HG02623 (cell line): ENCODE measurements around the gene UBTD1.
"Not testable (repeated sequence)": the region's sequence is repeated elsewhere in the genome, so short reads cannot be mapped to it uniquely, and the experiment has no call there.

Experiments
- ATAC-seq: cut with Tn5 transposase; IDR thresholded peaks from one replicate; pipeline ENCODE4 v1.9.1; 2021; ENCODE audit warnings: moderate library complexity; ENCODE audit not compliant: unreplicated experiment

UBTD1 gene

GRCh38 chr10:97514344-97514743, 15.6 kb downstream of the UBTD1 start:
- ATAC-seq = no peak

GRCh38 chr10:97515271-97515978, 16.7 kb downstream of the UBTD1 start:
- no peak for ATAC-seq

- no peak for ATAC-seq
These were observed 18.5 kb downstream of the UBTD1 start for GRCh38 chr10:97517096-97517750.

DNA sequence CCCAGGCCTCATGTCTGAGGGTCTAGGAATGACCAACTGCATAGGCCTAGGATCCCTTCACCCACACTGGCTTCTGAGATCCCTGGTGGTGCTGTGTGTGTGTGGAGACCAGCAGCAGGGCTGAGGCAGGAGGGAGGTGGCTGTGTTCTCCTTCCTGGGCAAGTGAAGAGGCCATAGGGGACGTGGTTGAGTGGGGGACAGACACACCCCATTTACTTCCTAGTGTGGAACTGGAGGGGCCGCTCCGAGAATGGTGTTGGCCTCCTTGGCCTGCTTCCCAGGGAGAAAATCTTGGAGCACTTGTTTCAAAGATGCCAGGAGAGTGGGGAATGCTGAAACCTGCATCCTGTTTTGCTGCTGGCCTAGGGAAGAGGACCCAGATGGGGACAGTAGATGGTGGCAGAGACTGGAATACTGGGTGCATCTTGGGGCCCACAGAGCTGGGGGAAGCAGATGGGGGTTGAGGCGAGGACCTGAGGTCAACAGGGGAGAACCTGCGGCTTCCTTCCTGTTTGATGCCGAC, 19.1 kb downstream of the UBTD1 start:
- ATAC-seq = no peak

DNA sequence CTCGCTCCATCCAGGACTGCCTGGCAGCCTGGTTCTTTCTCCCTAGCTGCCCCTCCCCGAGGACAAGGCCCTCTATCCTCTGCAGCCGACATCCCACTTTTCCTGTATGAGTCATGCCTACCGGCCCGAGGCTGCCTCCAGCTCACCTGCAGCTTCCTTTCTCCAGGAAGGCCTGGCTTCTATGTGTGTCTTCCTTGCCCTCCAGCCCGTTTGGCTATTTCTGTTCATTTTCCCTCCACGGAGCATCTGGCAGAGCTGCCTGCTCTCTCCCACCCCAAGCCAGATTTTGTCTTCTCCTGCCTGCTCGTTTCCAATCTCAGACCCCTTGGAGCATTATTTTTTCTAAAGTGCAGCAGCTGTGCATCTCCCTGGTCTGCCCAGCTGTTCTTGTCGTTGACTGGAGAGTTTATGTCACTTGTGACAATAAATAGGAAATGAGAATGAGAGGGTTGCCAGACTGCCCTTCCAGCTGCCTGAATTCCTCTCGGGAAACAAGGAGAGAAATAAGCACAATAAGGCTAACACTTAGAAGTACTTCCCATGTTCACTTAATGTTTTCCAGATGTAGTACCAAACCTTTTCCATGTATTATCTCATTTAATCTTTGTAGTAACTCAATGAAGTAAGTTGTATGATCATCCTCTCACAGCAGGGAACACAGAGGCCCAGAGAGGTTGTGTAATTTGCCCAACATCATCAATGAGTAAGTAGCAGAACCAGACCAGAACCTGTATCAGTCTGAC, 19.7 kb downstream of the UBTD1 start:
- ATAC-seq = no peak

GRCh38 chr10:97519342-97519741, 20.6 kb downstream of the UBTD1 start:
- no peak for ATAC-seq

DNA sequence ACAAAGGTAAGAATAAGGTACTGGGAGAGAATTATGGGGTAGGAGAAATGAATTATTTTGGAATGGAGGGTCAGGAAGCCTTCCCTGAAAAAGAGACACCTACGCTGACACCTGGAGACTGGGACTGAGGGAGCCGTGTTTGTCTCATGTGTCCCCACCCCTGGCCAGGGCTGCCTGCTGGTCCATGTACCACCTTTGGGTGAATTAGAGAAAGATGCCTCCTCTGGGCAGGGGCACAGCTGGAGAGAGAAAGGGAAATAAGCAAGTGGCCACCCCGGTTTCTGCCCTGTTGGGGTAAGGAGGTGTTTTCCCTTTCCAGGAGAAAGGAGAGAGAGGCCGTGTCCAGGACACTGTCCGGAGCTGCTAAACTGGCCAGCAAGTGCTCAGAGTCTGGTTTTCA, 21.8 kb downstream of the UBTD1 start:
- ATAC-seq = no peak

DNA sequence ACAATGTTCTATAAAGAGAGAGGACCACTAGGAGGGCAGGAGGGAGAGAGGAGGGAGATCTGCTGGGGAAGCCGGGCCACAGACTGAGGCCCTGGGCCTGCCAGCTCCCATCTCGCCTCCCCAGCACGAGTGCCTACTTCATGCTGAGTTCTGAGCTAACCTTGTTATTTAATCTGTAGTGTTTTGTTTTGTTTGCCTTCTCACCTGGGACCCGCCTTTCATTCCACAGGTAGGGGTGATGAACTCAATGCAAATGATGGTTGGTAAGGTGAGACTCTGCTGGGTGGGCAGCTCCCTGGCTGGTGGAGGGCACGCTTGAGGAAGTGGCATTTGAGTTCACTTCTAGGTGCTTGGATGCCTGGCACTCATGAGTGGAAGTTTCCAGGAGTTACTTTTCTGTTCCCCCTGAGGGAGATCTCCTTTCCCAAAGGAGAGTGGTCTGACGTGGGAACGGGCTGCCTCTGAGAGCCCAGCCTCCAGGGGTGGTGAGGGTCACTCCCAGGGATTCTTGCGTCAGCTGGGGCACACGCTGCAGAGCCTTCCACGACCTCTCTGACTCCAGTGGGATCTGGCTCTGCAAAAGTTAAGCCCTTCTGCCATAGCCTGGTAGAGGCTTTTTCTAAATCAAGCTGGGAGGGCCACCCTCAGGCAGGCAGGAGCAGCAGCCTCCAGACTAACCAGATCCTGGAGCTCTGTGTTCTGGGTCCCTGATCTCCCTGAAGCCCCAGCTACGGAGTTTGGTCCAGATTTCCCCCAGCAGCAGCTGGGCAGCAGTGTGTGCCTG, 22.4 kb downstream of the UBTD1 start:
- no peak for ATAC-seq

GRCh38 chr10:97522071-97522470, 23.3 kb downstream of the UBTD1 start:
- no peak for ATAC-seq

DNA sequence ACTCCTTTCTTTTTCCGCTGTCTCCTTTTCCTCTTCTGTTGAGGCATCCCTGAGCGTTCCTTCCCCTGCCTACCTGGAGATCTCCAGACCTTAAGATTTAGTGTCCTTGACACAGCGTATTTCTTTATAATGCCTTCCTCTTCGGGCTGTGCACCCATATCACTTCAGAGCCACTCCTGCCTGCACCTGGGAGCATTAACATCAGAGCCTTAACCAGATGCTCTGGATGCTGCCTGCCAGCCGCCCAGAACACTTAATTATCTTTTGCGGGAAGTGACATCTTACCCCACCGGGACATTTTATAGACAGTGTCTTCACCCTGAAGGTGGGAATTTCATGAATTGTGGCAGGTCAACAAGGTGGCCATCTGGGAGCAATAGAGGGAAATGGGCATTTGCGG, 24.2 kb downstream of the UBTD1 start:
- ATAC-seq = no peak

GRCh38 chr10:97525086-97525485, 26.4 kb downstream of the UBTD1 start:
- no peak for ATAC-seq

GRCh38 chr10:97525683-97526110, 27.0 kb downstream of the UBTD1 start:
- ATAC-seq = no peak

DNA sequence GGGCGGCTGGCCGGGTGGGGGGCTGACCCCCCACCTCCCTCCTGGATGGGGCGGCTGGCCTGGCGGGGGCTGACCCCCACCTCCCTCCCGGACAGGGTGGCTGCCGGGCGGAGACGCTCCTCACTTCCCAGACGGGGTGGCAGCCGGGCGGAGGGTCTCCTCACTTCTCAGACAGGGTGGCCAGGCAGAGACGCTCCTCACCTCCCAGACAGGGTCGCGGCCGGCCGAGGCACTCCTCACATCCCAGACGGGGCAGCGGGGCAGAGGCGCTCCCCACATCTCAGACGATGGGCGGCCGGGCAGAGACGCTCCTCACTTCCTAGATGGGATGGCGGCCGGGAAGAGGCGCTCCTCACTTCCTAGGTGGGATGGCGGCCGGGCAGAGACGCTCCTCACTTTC, 30.2 kb downstream of the UBTD1 start:
- not testable (repeated sequence) for ATAC-seq

DNA sequence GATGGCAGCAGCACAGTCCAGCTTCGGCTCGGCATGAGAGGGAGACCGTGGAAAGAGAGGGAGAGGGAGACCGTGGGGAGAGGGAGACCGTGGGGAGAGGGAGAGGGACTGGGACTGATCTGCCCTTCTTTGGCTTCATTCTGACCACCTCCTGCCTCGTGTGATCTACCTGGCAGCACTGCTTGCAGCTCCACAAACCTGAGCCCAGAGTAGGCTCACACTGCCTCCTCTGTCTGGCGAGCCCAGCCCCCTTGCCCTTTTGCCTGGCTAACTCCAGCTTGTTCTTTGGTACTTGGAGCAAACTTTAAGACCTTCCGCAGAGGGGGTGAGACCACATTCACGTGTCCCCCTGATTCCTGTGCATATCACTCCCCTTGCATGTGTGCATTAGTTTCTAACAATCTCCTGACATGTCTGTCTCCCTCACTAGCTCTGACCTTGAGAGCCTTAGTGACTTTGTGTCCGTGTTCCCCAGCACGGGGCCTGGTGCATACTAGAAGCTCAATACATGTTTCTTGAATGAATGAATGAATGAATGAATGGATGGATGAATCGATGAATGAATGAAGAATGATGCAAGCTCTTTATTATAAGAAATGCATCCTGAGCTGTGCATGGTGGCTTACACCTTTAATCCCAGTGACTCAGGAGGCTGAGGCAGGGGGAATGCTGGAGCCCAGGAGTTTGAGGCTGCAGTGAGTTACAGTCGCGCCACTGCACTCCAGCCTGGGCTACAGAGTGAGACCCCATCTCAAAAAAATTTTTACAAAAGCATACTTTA, 31.2 kb downstream of the UBTD1 start:
- ATAC-seq = no peak

- ATAC-seq = no peak
These were observed 32.8 kb downstream of the UBTD1 start for GRCh38 chr10:97531401-97531986.

- ATAC-seq = no peak
These were observed 34.4 kb downstream of the UBTD1 start for GRCh38 chr10:97532935-97533671.

GRCh38 chr10:97533888-97534287, 35.2 kb downstream of the UBTD1 start:
- no peak for ATAC-seq

- ATAC-seq = no peak
These were observed 36.1 kb downstream of the UBTD1 start for GRCh38 chr10:97534746-97535367.
